Fibroblast of peridontal ligament (primary cell): Measurements from ENCODE around the gene AP3D1.
A peak's percentile ranks its signal among the peaks of the same experiment; 100 is the strongest.
"Not testable (repeated sequence)": the region's sequence is repeated elsewhere in the genome, so short reads cannot be mapped to it uniquely, and the experiment has no call there.

ENCODE experiments used
- DNase-seq: peaks from one replicate; pipeline ENCODE4 v3.0.0-alpha.2; 2010; ENCODE audit errors: extremely low read depth

The AP3D1 gene

GRCh38 chr19:2128252-2128651 lies 23.1 kb downstream of the AP3D1 start:
- not testable (repeated sequence) for DNase-seq

GRCh38 chr19:2127758-2128157 lies 23.6 kb downstream of the AP3D1 start:
- DNase-seq = no peak

GRCh38 chr19:2126879-2127518 lies 24.4 kb downstream of the AP3D1 start:
- DNase-seq = no peak

- DNase-seq = no peak
These were observed 27.5 kb downstream of the AP3D1 start for GRCh38 chr19:2123682-2124387.

- DNase-seq = no peak
These were observed 28.4 kb downstream of the AP3D1 start for GRCh38 chr19:2122982-2123381.

- DNase-seq = no peak
These were observed 29.1 kb downstream of the AP3D1 start for GRCh38 chr19:2122251-2122650.

- DNase-seq = no peak
These were observed 29.8 kb downstream of the AP3D1 start for GRCh38 chr19:2121416-2122051.

- no peak for DNase-seq
These were observed 30.5 kb downstream of the AP3D1 start for GRCh38 chr19:2120821-2121220.

GRCh38 chr19:2119921-2120785 lies 31.2 kb downstream of the AP3D1 start:
- no peak for DNase-seq

- DNase-seq = no peak
These were observed 32.9 kb downstream of the AP3D1 start for GRCh38 chr19:2118438-2118837.

GRCh38 chr19:2117215-2117960 lies 34.0 kb downstream of the AP3D1 start:
- DNase-seq = no peak

- no peak for DNase-seq
These were observed 34.9 kb downstream of the AP3D1 start for GRCh38 chr19:2116507-2116906.

GRCh38 chr19:2115911-2116426 lies 35.4 kb downstream of the AP3D1 start:
- no peak for DNase-seq

- DNase-seq = no peak
These were observed 36.0 kb downstream of the AP3D1 start for GRCh38 chr19:2115324-2115723.

GRCh38 chr19:2114821-2115220 lies 36.5 kb downstream of the AP3D1 start:
- DNase-seq = no peak

- no peak for DNase-seq
These were observed 37.1 kb downstream of the AP3D1 start for GRCh38 chr19:2114218-2114617.

- peak; percentile 11 for DNase-seq
These were observed 37.7 kb downstream of the AP3D1 start for GRCh38 chr19:2113439-2114211.

- no peak for DNase-seq
These were observed 38.6 kb downstream of the AP3D1 start for GRCh38 chr19:2112516-2113320.

GRCh38 chr19:2111886-2112285 lies 39.5 kb downstream of the AP3D1 start:
- DNase-seq = no peak

GRCh38 chr19:2111425-2111824 lies 39.9 kb downstream of the AP3D1 start:
- DNase-seq = no peak
